ENCODE results near the gene RBMS1.

GRCh38 chr2:160373263-160373662 lies 120.3 kb downstream of the RBMS1 start:
- no peak for TF ChIP-seq POLR2AphosphoS5 (IDR thresholded peaks at IDR 0.05; ENCODE audit: low read depth, low read length)
- TF ChIP-seq SIN3A (IDR thresholded peaks at IDR 0.05; ENCODE audit: borderline replicate concordance, insufficient read depth, low read length), result no peak
